ENCODE data around the gene PRPF31.

Gene PRPF31

DNA sequence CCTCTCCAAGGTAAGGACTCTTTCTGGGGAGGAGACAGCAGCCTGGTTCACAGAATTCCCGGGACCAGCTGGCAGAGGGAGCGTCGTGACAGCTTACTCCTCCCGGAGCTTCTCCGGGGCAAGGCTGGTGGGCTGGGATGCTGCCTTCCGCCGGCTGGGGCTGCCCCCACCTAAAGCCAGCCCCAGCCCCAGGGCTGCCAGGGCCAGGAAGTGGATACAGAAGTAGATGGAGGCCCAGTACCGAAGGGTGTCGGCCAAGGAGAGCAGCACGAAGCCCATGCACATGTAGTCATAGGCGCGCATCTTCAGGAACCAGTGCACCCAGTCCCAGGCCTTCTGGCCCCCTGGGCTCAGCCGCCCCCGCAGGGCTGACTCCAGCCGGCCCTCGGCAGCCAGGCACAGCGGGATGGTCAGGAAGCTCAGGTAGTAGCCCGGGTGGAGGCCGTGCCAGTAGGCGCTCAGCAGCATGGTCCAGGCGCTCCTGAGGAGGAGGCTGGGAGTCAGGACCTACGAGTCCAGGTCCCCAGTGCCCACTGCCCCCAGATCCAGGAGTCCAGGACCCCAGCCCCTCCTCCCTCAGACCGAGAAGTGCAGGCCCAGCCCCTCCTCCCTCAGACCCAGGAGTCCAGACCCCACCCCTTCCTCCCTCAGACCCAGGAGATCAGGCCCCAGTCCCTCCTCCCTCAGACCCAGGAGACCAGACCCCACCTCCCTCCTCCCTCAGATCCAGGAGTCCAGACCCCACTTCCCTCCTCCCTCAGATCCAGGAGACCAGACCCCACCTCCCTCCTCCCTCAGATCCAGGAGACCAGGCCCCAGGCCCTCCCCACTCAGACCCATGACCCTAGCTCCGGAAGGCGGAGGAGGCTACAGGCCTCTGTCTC, 58.6 kb downstream of the PRPF31 start:
- Histone ChIP-seq H3K36me3 (replicated peaks in 1 of 2; ENCODE audit: control insufficient read depth in 2 of 2, insufficient read depth in 2 of 2, low read length in 2 of 2) (peaks cover 12 to 29% of the 10 kb centered on the region in 2 donors), H3K4me3 (ENCODE audit: low read length in 2 of 2) (no peak overlapping the region), H3K23ac (ENCODE audit: low read depth, low read length, poor library complexity) (peak overlapping the region; percentile 80), H3K18ac (ENCODE audit: low read length) (peak overlapping the region; percentile 71), H3K14ac (ENCODE audit: low read length) (no peak overlapping the region), H2BK12ac (ENCODE audit: low read length) (no peak overlapping the region), H3K9ac (ENCODE audit: low read depth, low read length, poor library complexity) (peak overlapping the region; percentile 60), H3K4ac (ENCODE audit: low read length) (peak overlapping the region; percentile 23), H3K27me3 (ENCODE audit: control insufficient read depth in 3 of 3, insufficient read depth in 3 of 3, low read depth in 1 of 3, low read length in 3 of 3) (no peaks in the 10 kb centered on the region), H3K9me3 (replicated peaks in 1 of 2; ENCODE audit: control insufficient read depth in 2 of 2, insufficient read depth in 1 of 2, low read depth in 1 of 2, low read length in 2 of 2) (no peaks in the 10 kb centered on the region), H2BK120ac (ENCODE audit: low read depth, low read length) (no peak overlapping the region), H3K4me1 (ENCODE audit: control insufficient read depth in 2 of 2, insufficient read depth in 1 of 2, low read depth in 1 of 2, low read length in 2 of 2) (peaks cover 3 to 10% of the 10 kb centered on the region in 2 donors), H2AK5ac (ENCODE audit: low read depth, low read length) (peak overlapping the region; percentile 46), H3K79me1 (ENCODE audit: low read depth, low read length) (no peaks in the 10 kb centered on the region), H2BK5ac (ENCODE audit: low read length) (no peak overlapping the region), H3K27ac (replicated peaks; ENCODE audit: low read length) (no peak overlapping the region), H2AFZ (ENCODE audit: low read length) (no peak overlapping the region), H4K91ac (ENCODE audit: low read depth, low read length, poor library complexity) (no peak overlapping the region), H2BK15ac (ENCODE audit: low read length) (no peak overlapping the region), H3K4me2 (ENCODE audit: insufficient read depth, low read length, poor library complexity, severe bottlenecking) (no peak overlapping the region), H4K8ac (ENCODE audit: low read depth, low read length) (no peak overlapping the region)
- no CpG with 5 or more reads among the region's 25 CpGs for WGBS, 2 donors (ENCODE audit: extremely low coverage in 2 of 2, insufficient read length in 2 of 2, insufficient replicate concordance in 1 of 2)
- DNase-seq (ENCODE audit: low spot score) = no peak

DNA sequence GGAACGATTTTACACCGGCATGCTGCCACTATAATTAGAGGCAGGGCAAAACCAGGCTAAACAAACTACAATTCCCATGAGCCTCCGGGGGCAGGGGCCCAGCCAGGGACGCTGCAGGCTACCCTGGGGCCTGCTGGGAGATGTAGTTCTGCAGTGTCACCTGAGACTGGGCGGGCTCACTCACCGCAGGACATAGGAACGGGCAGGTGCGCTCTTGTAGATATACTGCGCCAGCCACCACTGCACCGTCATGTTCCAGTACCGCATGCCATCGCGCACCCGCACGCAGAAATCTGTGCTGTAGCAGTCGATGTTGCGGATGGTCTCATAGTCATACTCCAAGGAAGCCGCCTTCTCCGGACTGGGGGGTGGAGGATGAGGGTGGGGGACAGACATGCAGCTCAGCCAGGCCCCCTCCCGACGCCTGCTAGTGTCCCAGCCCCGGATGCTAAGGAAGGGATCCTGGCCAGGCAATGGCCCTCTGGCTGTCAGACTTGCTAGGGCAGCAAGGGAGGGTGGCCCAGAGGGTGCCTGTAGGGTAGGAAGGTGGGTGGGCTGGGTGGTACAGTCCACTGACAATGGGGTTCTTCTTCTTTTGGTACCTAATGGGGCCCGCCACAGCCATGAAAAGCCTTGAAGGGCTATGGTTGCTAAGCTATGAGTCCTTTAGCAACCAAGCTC, 63.2 kb downstream of the PRPF31 start:
- Histone ChIP-seq H2BK12ac (ENCODE audit: low read length) (no peak overlapping the region), H3K79me1 (ENCODE audit: low read depth, low read length) (no peaks in the 10 kb centered on the region), H3K4me3 (ENCODE audit: low read length in 2 of 2) (no peak overlapping the region), H2BK5ac (ENCODE audit: low read length) (no peak overlapping the region), H3K4me1 (ENCODE audit: control insufficient read depth in 2 of 2, insufficient read depth in 1 of 2, low read depth in 1 of 2, low read length in 2 of 2) (peaks cover 8 to 23% of the 10 kb centered on the region in 2 donors), H2AFZ (ENCODE audit: low read length) (no peak overlapping the region), H2AK5ac (ENCODE audit: low read depth, low read length) (no peak overlapping the region), H3K23ac (ENCODE audit: low read depth, low read length, poor library complexity) (peak overlapping the region; percentile 29), H3K9ac (ENCODE audit: low read depth, low read length, poor library complexity) (peak overlapping the region; percentile 34), H3K27ac (replicated peaks; ENCODE audit: low read length) (no peak overlapping the region), H3K18ac (ENCODE audit: low read length) (no peak overlapping the region), H3K14ac (ENCODE audit: low read length) (no peak overlapping the region), H2BK15ac (ENCODE audit: low read length) (no peak overlapping the region), H3K4me2 (ENCODE audit: insufficient read depth, low read length, poor library complexity, severe bottlenecking) (no peak overlapping the region), H3K27me3 (ENCODE audit: control insufficient read depth in 3 of 3, insufficient read depth in 3 of 3, low read depth in 1 of 3, low read length in 3 of 3) (no peaks in the 10 kb centered on the region), H4K91ac (ENCODE audit: low read depth, low read length, poor library complexity) (no peak overlapping the region), H4K8ac (ENCODE audit: low read depth, low read length) (peak overlapping the region; percentile 20), H3K4ac (ENCODE audit: low read length) (no peak overlapping the region), H3K9me3 (replicated peaks in 1 of 2; ENCODE audit: control insufficient read depth in 2 of 2, insufficient read depth in 1 of 2, low read depth in 1 of 2, low read length in 2 of 2) (no peaks in the 10 kb centered on the region), H3K36me3 (replicated peaks in 1 of 2; ENCODE audit: control insufficient read depth in 2 of 2, insufficient read depth in 2 of 2, low read length in 2 of 2) (peaks cover 27 to 56% of the 10 kb centered on the region in 2 donors), H2BK120ac (ENCODE audit: low read depth, low read length) (no peak overlapping the region)
- WGBS, 2 donors (ENCODE audit: extremely low coverage in 2 of 2, insufficient read length in 2 of 2, insufficient replicate concordance in 1 of 2) = no CpG with 5 or more reads among the region's 23 CpGs
- no peak for DNase-seq (ENCODE audit: low spot score)

DNA sequence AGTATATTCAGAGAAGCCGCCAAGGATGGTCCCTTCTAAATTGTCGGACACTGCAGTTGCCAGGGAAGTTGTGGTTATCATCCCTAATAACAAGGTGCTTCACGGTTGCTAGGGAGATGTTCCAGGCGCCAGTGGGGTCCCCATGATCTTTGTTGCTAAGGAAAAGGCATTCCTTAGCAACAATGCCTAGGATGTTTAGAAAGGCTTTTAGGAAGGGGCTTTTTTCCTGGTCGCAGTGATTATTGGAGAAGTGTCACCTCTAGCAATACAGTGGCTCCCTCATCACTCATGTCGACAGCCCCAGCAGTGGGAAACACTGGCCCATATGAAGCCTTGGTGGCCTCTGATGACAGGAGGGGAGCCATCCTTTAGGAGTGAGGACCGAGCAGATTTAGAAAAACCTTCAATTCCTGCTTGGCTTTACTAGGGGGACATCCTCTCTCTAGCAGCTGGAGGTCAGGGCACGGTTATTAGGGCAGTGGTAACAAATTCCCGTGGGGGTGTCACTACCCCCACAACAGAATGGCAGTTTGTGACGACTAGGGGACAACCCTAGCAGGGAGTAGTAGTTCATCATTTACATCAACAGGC, 63.8 kb downstream of the PRPF31 start:
- no peak overlapping the region for H3K9ac ChIP-seq (ENCODE audit: low read depth, low read length, poor library complexity)
- H2AFZ ChIP-seq (ENCODE audit: low read length) = no peak overlapping the region
- no peak for DNase-seq (ENCODE audit: low spot score)
- no peak overlapping the region for H4K91ac ChIP-seq (ENCODE audit: low read depth, low read length, poor library complexity)
- H3K27ac ChIP-seq (replicated peaks; ENCODE audit: low read length) = no peak overlapping the region
- H3K4me1 ChIP-seq (ENCODE audit: control insufficient read depth in 2 of 2, insufficient read depth in 1 of 2, low read depth in 1 of 2, low read length in 2 of 2) = peaks cover 8 to 23% of the 10 kb centered on the region in 2 donors
- H3K23ac ChIP-seq (ENCODE audit: low read depth, low read length, poor library complexity) = no peak overlapping the region
- no peak overlapping the region for H2BK12ac ChIP-seq (ENCODE audit: low read length)
- H3K36me3 ChIP-seq (replicated peaks in 1 of 2; ENCODE audit: control insufficient read depth in 2 of 2, insufficient read depth in 2 of 2, low read length in 2 of 2) = peaks cover 29 to 62% of the 10 kb centered on the region in 2 donors
- no peak overlapping the region for H3K18ac ChIP-seq (ENCODE audit: low read length)
- no peak overlapping the region for H2BK15ac ChIP-seq (ENCODE audit: low read length)
- no peaks in the 10 kb centered on the region for H3K9me3 ChIP-seq (replicated peaks in 1 of 2; ENCODE audit: control insufficient read depth in 2 of 2, insufficient read depth in 1 of 2, low read depth in 1 of 2, low read length in 2 of 2)
- H3K14ac ChIP-seq (ENCODE audit: low read length) = no peak overlapping the region
- no CpG with 5 or more reads among the region's 10 CpGs for WGBS, 2 donors (ENCODE audit: extremely low coverage in 2 of 2, insufficient read length in 2 of 2, insufficient replicate concordance in 1 of 2)
- no peak overlapping the region for H3K4me3 ChIP-seq (ENCODE audit: low read length in 2 of 2)
- no peaks in the 10 kb centered on the region for H3K27me3 ChIP-seq (ENCODE audit: control insufficient read depth in 3 of 3, insufficient read depth in 3 of 3, low read depth in 1 of 3, low read length in 3 of 3)
- no peaks in the 10 kb centered on the region for H3K79me1 ChIP-seq (ENCODE audit: low read depth, low read length)
- H3K4ac ChIP-seq (ENCODE audit: low read length) = no peak overlapping the region
- H2AK5ac ChIP-seq (ENCODE audit: low read depth, low read length) = no peak overlapping the region
- H4K8ac ChIP-seq (ENCODE audit: low read depth, low read length) = no peak overlapping the region
- no peak overlapping the region for H2BK120ac ChIP-seq (ENCODE audit: low read depth, low read length)
- H2BK5ac ChIP-seq (ENCODE audit: low read length) = no peak overlapping the region
- no peak overlapping the region for H3K4me2 ChIP-seq (ENCODE audit: insufficient read depth, low read length, poor library complexity, severe bottlenecking)

Measured in neuronal stem cell (in vitro differentiated cells).